Esophagus squamous epithelium (tissue), 5 donors: ENCODE results near the gene AARSD1. TPM values are rescaled to one million over a fixed set of nuclear protein-coding genes. Genes with fewer than 3 reads are reported as not detected.
A peak's percentile ranks its signal among the peaks of the same experiment; 100 is the strongest.

Experiments
- DNase-seq: peaks from one replicate; lab custom pipeline; 2025; lab: John Stamatoyannopoulos, UW
- H3K27ac ChIP-seq, 4 donors: fragments of 200-600 bp; sonication (generic); one replicate each; pipeline ENCODE4 v1.5.1; 2016 to 2019; ENCODE audit warnings: mild to moderate bottlenecking in 1 of 4
- H3K27me3 ChIP-seq, 4 donors: fragments of 200-600 bp; sonication (generic); 1 replicate in 3 of 4; 2 replicates in 1 of 4; pipeline versions ENCODE4 v1.5.1 to v1.6.0; 2017 to 2021; ENCODE audit warnings: antibody characterized with exemption in 1 of 4
- H3K36me3 ChIP-seq, 3 donors: fragments of 200-600 bp; sonication (generic); one replicate each; pipeline ENCODE4 v1.5.1; 2016 to 2019
- H3K4me1 ChIP-seq, 3 donors: fragments of 200-600 bp; sonication (generic); one replicate each; pipeline ENCODE4 v1.5.1; 2017 to 2019
- H3K4me3 ChIP-seq, 4 donors: fragments of 200-600 bp; sonication (generic); 1 replicate in 3 of 4; 2 replicates in 1 of 4; pipeline ENCODE4 v1.5.1; 2016 to 2019; ENCODE audit warnings: mild to moderate bottlenecking in 2 of 4, moderate library complexity in 1 of 4
- H3K9me3 ChIP-seq, 3 donors: fragments of 200-600 bp; sonication (generic); one replicate each; pipeline ENCODE4 v1.5.1; 2016 to 2019
- POLR2A ChIP-seq, 4 donors: fragments of 450-650 bp; IDR thresholded peaks; one replicate each; pipeline ENCODE4 v1.6.1; 2017; ENCODE audit warnings: antibody characterized with exemption in 4 of 4, mild to moderate bottlenecking in 4 of 4, moderate library complexity in 3 of 4
- WGBS, 2 donors: methylation state at CpG; one replicate each; pipeline ENCODE4 v1.1.5; 2018; 5-methylcytosine and 5-hydroxymethylcytosine counted together
- intact Hi-C: fragments of 100-400 bp; cut with DNase I; formaldehyde crosslinking; loops from one replicate; pipeline ENCODE4 v1.15.0; 2022
- total RNA-seq, 4 donors: library from RNA; depleted of rRNA; stranded (reverse); fragments of >200 nt; gene quantifications; one replicate each; pipeline ENCODE4 v1.1.0, GENCODE V29; 2016
- TF ChIP-seq, protein P1 (sequence below), 6 experiments: fragments of 450-650 bp in 4 of 6; fragments of 200-600 bp in 2 of 6; sonication (generic) in 2 of 6; IDR thresholded peaks; one replicate each; pipeline ENCODE4 v1.5.1; 2016 to 2019; ENCODE audit warnings: antibody characterized with exemption in 6 of 6, mild to moderate bottlenecking in 4 of 6, moderate library complexity in 4 of 6
- donor health status: DM: yes; HTN: yes; CAD: no.

AARSD1 gene, protein sequence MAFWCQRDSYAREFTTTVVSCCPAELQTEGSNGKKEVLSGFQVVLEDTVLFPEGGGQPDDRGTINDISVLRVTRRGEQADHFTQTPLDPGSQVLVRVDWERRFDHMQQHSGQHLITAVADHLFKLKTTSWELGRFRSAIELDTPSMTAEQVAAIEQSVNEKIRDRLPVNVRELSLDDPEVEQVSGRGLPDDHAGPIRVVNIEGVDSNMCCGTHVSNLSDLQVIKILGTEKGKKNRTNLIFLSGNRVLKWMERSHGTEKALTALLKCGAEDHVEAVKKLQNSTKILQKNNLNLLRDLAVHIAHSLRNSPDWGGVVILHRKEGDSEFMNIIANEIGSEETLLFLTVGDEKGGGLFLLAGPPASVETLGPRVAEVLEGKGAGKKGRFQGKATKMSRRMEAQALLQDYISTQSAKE
- total RNA-seq = 10 to 100 TPM; 14.2 to 25.9 (median 22.6) TPM

DNA sequence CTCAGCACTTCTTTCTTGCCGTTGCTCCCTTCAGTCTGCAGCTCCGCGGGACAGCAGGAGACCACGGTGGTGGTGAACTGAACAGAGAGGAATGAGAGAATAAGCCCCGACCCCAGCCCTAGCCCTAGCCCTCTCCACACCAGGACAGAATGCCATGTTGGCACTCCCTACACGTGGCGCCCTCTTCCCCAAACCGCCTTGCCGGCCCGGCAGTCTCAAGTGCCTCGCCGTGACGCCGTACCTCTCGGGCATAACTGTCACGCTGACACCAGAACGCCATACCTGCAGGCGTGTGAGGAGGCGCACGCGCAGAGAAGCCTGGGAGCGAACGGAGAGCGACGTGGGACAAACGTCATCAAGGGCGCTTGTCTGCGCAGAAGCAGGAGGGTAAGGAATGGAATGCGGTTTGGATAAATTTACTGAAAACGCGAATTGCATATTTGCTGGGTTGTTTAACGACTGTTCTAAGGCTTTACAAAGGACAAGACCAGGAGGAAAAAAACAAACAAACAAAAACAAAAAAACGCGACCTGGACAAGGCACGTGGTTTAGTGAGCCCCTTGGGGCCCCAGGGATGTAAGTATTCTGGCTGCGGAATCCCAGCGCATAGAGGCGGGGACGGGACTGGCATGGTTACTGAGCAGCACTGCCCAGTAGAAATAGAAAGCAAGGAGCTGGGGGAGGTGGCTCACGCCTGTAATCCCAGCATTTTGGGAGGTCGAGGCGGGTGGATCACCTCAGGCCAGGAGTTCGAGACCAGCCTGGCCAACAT is at the start of gene AARSD1:
Gene AARSD1 (minus strand): TSS at position 294 of the 772 bp plus-strand sequence. CDS start 14 bp downstream, at position 280.
- Histone ChIP-seq H3K27ac (peak within 1 kb of the TSS; percentile 77 to 94 (median 89)), H3K4me3 (peak within 1 kb of the TSS; percentile 58 to 85 (median 66)), H3K9me3 (no peaks in the 10 kb centered on the region), H3K27me3 (no peaks in the 10 kb centered on the region), H3K4me1 (peaks cover 7 to 18% (median 8%) of the 10 kb centered on the region in 3 donors), H3K36me3 (peaks cover 9 to 37% (median 16%) of the 10 kb centered on the region in 3 donors)
- TF ChIP-seq, protein P1, sequence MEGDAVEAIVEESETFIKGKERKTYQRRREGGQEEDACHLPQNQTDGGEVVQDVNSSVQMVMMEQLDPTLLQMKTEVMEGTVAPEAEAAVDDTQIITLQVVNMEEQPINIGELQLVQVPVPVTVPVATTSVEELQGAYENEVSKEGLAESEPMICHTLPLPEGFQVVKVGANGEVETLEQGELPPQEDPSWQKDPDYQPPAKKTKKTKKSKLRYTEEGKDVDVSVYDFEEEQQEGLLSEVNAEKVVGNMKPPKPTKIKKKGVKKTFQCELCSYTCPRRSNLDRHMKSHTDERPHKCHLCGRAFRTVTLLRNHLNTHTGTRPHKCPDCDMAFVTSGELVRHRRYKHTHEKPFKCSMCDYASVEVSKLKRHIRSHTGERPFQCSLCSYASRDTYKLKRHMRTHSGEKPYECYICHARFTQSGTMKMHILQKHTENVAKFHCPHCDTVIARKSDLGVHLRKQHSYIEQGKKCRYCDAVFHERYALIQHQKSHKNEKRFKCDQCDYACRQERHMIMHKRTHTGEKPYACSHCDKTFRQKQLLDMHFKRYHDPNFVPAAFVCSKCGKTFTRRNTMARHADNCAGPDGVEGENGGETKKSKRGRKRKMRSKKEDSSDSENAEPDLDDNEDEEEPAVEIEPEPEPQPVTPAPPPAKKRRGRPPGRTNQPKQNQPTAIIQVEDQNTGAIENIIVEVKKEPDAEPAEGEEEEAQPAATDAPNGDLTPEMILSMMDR (IDR thresholded peaks at IDR 0.05) = peak in 1 of 6 experiments; percentile 38
- TF ChIP-seq POLR2A (IDR thresholded peaks at IDR 0.05) = peak in 3 of 4 donors; percentile 50 to 70 (median 68)
- intact Hi-C loops = no loop called here
- DNase-seq = peak; percentile 36
- WGBS, 2 donors = 0 to 4% methylated on average over 28 to 31 of the region's 43 CpGs

DNA sequence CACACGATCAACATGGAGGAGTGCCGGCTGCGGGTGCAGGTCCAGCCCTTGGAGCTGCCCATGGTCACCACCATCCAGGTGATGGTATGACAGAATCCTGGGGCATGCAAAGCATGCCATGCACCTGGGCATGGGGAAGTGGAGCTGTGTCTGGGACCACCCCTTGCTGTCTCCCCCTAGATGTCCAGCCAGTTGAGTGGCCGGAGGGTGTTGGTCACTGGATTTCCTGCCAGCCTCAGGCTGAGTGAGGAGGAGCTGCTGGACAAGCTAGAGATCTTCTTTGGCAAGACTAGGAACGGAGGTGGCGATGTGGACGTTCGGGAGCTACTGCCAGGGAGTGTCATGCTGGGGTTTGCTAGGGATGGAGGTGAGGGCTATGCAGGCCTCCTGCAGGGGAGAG is 49.0 kb upstream of the AARSD1 start:
- no peak for DNase-seq
- H3K36me3 ChIP-seq = peaks cover 7 to 64% (median 19%) of the 10 kb centered on the region in 3 donors
- H3K4me1 ChIP-seq = peaks cover 7 to 79% (median 26%) of the 10 kb centered on the region in 3 donors
- H3K27ac ChIP-seq = peak overlapping the region in 2 of 4 donors; percentile 27 to 86
- no peaks in the 10 kb centered on the region for H3K9me3 ChIP-seq
- no peak overlapping the region for H3K4me3 ChIP-seq
- H3K27me3 ChIP-seq = no peaks in the 10 kb centered on the region
- no peak for TF ChIP-seq POLR2A (IDR thresholded peaks at IDR 0.05)
- TF ChIP-seq, protein P1 (IDR thresholded peaks at IDR 0.05) = no peak
- intact Hi-C loops = no loop called here
- 79 to 88% methylated on average over 4 to 8 of the region's 8 CpGs for WGBS, 2 donors

DNA sequence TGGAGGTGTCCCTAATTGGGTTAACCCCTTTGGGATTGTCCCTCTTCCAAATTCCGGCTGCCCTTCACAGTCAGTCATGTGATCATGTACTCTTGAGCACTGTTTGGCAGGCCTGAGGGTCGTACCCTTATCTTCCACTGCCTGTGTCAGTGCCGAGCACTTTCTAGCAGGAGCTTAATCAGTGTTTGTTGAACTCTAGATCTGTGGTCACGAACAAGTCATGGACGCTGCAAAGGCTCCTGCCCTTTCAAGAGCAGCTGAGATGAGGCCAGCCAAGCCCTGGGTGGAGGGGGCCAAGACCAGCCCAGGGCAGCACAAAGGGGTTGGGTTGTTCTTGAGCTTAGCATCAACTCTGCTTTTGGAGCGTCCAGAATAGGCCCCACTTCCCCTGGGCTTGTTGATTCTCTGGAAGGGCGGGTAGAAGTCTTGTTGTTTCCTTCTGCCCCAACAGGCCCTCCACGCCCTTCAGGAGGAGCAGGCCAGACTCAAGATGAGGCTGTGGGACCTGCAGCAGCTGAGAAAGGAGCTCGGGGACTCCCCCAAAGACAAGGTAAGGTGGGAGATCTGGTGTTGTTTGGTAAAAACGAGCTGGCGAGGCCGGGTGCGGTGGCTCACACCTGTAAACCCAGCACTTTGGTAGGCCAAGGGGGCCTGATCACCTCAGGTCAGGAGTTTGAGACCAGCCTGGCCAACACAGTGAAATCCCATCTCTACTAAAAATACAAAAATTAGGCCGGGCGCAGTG is 47.6 kb upstream of the AARSD1 start:
- Histone ChIP-seq H3K27me3 (no peaks in the 10 kb centered on the region), H3K4me3 (no peak overlapping the region), H3K9me3 (no peaks in the 10 kb centered on the region), H3K4me1 (peaks cover 7 to 86% (median 32%) of the 10 kb centered on the region in 3 donors), H3K36me3 (peaks cover 7 to 52% (median 19%) of the 10 kb centered on the region in 3 donors), H3K27ac (peak overlapping the region in 3 of 4 donors; percentile 5 to 27 (median 25))
- DNase-seq = no peak
- 71 to 79% methylated on average over 6 to 9 of the region's 15 CpGs for WGBS, 2 donors
- TF ChIP-seq, protein P1 (IDR thresholded peaks at IDR 0.05) = no peak
- no peak for TF ChIP-seq POLR2A (IDR thresholded peaks at IDR 0.05)
- intact Hi-C loops = no loop called here

DNA sequence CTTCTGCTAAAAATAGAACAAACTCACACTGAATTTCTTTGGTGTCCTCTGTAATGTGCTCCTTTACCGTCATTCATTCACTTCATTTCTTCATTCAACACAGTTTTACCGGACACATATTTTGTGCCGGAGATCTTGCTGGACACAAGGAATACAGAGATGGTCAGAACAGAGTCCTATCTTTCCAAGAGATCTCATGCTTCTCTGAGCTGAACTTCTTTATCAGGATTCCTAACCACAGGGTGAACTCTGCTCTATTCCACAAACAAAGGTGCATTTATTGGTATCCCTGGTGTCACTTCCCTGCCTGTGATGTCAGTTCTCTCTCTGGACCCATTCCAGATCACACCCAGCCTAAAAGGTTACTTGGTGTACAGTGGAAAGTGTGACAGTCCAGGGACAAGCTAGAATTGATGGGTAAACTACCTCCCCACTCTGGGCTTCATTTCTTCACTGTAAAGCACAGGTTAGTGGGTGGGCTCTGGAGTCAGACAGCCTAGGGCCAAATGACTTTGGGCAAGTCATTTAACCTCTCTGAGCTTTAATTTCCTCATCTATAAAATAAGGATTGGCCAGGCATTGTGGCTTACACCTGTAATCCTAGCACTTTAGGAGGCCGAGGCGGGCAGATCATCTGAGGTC is 46.5 kb upstream of the AARSD1 start:
- peaks cover 9 to 87% (median 30%) of the 10 kb centered on the region in 3 donors for H3K4me1 ChIP-seq
- H3K27ac ChIP-seq = peak overlapping the region in 1 of 4 donors; percentile 27
- DNase-seq = no peak

More for the DNA sequence above, 46.5 kb upstream of the AARSD1 start:
- Histone ChIP-seq H3K27me3 (no peaks in the 10 kb centered on the region), H3K36me3 (peaks cover 2 to 40% (median 14%) of the 10 kb centered on the region in 3 donors), H3K4me3 (no peak overlapping the region), H3K9me3 (no peaks in the 10 kb centered on the region)
- TF ChIP-seq POLR2A (IDR thresholded peaks at IDR 0.05) = no peak
- WGBS, 2 donors = 87 to 92% methylated on average over 3 to 5 of the region's 5 CpGs
- intact Hi-C loops = no loop called here
